Stimulated activated naive CD8-positive, alpha-beta T cell treated with anti-CD3 and anti-CD28 coated beads, Interleukin-15, Interleukin-2, amounts not matched to agents 100 ng/mL and 50 ng/mL, for 24 hours (primary cell): ENCODE measurements around the gene ZMIZ1.
"Not testable (repeated sequence)": the region's sequence is repeated elsewhere in the genome, so short reads cannot be mapped to it uniquely, and the experiment has no call there.

Experiments
- H3K27ac Mint-ChIP-seq: one replicate; pipeline ENCODE4 v1.8.0; 2021; ENCODE audit warnings: mild to moderate bottlenecking, mixed read lengths
- H3K27me3 Mint-ChIP-seq: one replicate; pipeline ENCODE4 v1.8.0; 2021; ENCODE audit warnings: mixed read lengths
- H3K36me3 Mint-ChIP-seq: one replicate; pipeline ENCODE4 v1.8.0; 2021; ENCODE audit warnings: low read depth, mixed read lengths
- H3K4me1 Mint-ChIP-seq: one replicate; pipeline ENCODE4 v1.8.0; 2021; ENCODE audit warnings: low read depth, mixed read lengths
- H3K4me3 Mint-ChIP-seq: one replicate; pipeline ENCODE4 v1.8.0; 2021; ENCODE audit warnings: mild to moderate bottlenecking, mixed read lengths
- H3K9me3 Mint-ChIP-seq: one replicate; pipeline ENCODE4 v1.8.0; 2021; ENCODE audit warnings: mixed read lengths

ZMIZ1 gene

GRCh38 chr10:79026806-79027146, 42.0 kb upstream of the ZMIZ1 start:
- peaks cover 36% of the 10 kb centered on the region for H3K4me1 Mint-ChIP-seq
- no peak overlapping the region for H3K4me3 Mint-ChIP-seq
- H3K36me3 Mint-ChIP-seq, result no peaks in the 10 kb centered on the region
- H3K27ac Mint-ChIP-seq, result no peak overlapping the region
- no peaks in the 10 kb centered on the region for H3K27me3 Mint-ChIP-seq
- H3K9me3 Mint-ChIP-seq, result no peaks in the 10 kb centered on the region

GRCh38 chr10:79027147-79028055, 41.4 kb upstream of the ZMIZ1 start:
- H3K4me1 Mint-ChIP-seq, result peaks cover 36% of the 10 kb centered on the region
- H3K9me3 Mint-ChIP-seq, result no peaks in the 10 kb centered on the region
- peak overlapping the region; percentile 19 for H3K27ac Mint-ChIP-seq
- H3K27me3 Mint-ChIP-seq, result no peaks in the 10 kb centered on the region
- no peaks in the 10 kb centered on the region for H3K36me3 Mint-ChIP-seq
- no peak overlapping the region for H3K4me3 Mint-ChIP-seq

GRCh38 chr10:79028056-79028430, 40.7 kb upstream of the ZMIZ1 start:
- no peak overlapping the region for H3K4me3 Mint-ChIP-seq

GRCh38 chr10:79028451-79029010, 40.2 kb upstream of the ZMIZ1 start:
- H3K9me3 Mint-ChIP-seq, result no peaks in the 10 kb centered on the region
- H3K4me1 Mint-ChIP-seq, result peaks cover 36% of the 10 kb centered on the region
- no peaks in the 10 kb centered on the region for H3K36me3 Mint-ChIP-seq
- no peaks in the 10 kb centered on the region for H3K27me3 Mint-ChIP-seq
- no peak overlapping the region for H3K4me3 Mint-ChIP-seq
- H3K27ac Mint-ChIP-seq, result no peak overlapping the region

More at GRCh38 chr10:79028056-79028430, 40.7 kb upstream of the ZMIZ1 start:
- H3K9me3 Mint-ChIP-seq, result no peaks in the 10 kb centered on the region
- H3K36me3 Mint-ChIP-seq, result no peaks in the 10 kb centered on the region
- no peaks in the 10 kb centered on the region for H3K27me3 Mint-ChIP-seq
- peaks cover 36% of the 10 kb centered on the region for H3K4me1 Mint-ChIP-seq
- peak overlapping the region; percentile 19 for H3K27ac Mint-ChIP-seq

GRCh38 chr10:79029478-79030390, 39.0 kb upstream of the ZMIZ1 start:
- Mint-ChIP-seq H3K9me3 (no peaks in the 10 kb centered on the region), H3K27ac (no peak overlapping the region), H3K36me3 (no peaks in the 10 kb centered on the region), H3K27me3 (no peaks in the 10 kb centered on the region), H3K4me3 (no peak overlapping the region), H3K4me1 (peaks cover 31% of the 10 kb centered on the region)

GRCh38 chr10:79030705-79031104, 38.1 kb upstream of the ZMIZ1 start:
- no peaks in the 10 kb centered on the region for H3K27me3 Mint-ChIP-seq

GRCh38 chr10:79031723-79032122, 37.0 kb upstream of the ZMIZ1 start:
- Mint-ChIP-seq H3K4me3 (no peak overlapping the region), H3K27me3 (no peaks in the 10 kb centered on the region), H3K4me1 (peaks cover 19% of the 10 kb centered on the region), H3K27ac (no peak overlapping the region), H3K9me3 (no peaks in the 10 kb centered on the region), H3K36me3 (no peaks in the 10 kb centered on the region)

More at GRCh38 chr10:79030705-79031104, 38.1 kb upstream of the ZMIZ1 start:
- Mint-ChIP-seq H3K9me3 (no peaks in the 10 kb centered on the region), H3K27ac (no peak overlapping the region), H3K36me3 (no peaks in the 10 kb centered on the region), H3K4me3 (no peak overlapping the region), H3K4me1 (peaks cover 26% of the 10 kb centered on the region)

- no peaks in the 10 kb centered on the region for H3K9me3 Mint-ChIP-seq
- no peak overlapping the region for H3K27ac Mint-ChIP-seq
- H3K27me3 Mint-ChIP-seq, result no peaks in the 10 kb centered on the region
- H3K36me3 Mint-ChIP-seq, result no peaks in the 10 kb centered on the region
- peaks cover 4% of the 10 kb centered on the region for H3K4me1 Mint-ChIP-seq
- H3K4me3 Mint-ChIP-seq, result no peak overlapping the region
These were observed 34.4 kb upstream of the ZMIZ1 start for GRCh38 chr10:79034271-79034876.

- not testable (repeated sequence) for H3K27ac Mint-ChIP-seq, H3K27me3 Mint-ChIP-seq, H3K36me3 Mint-ChIP-seq, H3K4me1 Mint-ChIP-seq, H3K9me3 Mint-ChIP-seq, H3K4me3 Mint-ChIP-seq
These were observed 32.4 kb upstream of the ZMIZ1 start for GRCh38 chr10:79036416-79036815.

GRCh38 chr10:79038104-79038840, 30.5 kb upstream of the ZMIZ1 start:
- no peaks in the 10 kb centered on the region for H3K36me3 Mint-ChIP-seq
- H3K27me3 Mint-ChIP-seq, result no peaks in the 10 kb centered on the region
- H3K4me1 Mint-ChIP-seq, result peaks cover 4% of the 10 kb centered on the region
- peak overlapping the region; percentile 32 for H3K27ac Mint-ChIP-seq
- no peak overlapping the region for H3K4me3 Mint-ChIP-seq
- no peaks in the 10 kb centered on the region for H3K9me3 Mint-ChIP-seq

- no peaks in the 10 kb centered on the region for H3K9me3 Mint-ChIP-seq
- no peaks in the 10 kb centered on the region for H3K27me3 Mint-ChIP-seq
- no peaks in the 10 kb centered on the region for H3K36me3 Mint-ChIP-seq
- H3K27ac Mint-ChIP-seq, result no peak overlapping the region
- H3K4me3 Mint-ChIP-seq, result no peak overlapping the region
- H3K4me1 Mint-ChIP-seq, result peaks cover 4% of the 10 kb centered on the region
These were observed 29.9 kb upstream of the ZMIZ1 start for GRCh38 chr10:79038841-79039201.

GRCh38 chr10:79042639-79043411, 25.9 kb upstream of the ZMIZ1 start:
- Mint-ChIP-seq H3K9me3 (no peaks in the 10 kb centered on the region), H3K4me3 (no peak overlapping the region), H3K4me1 (peaks cover 15% of the 10 kb centered on the region), H3K27ac (no peak overlapping the region), H3K36me3 (no peaks in the 10 kb centered on the region), H3K27me3 (no peaks in the 10 kb centered on the region)

GRCh38 chr10:79044036-79044632, 24.6 kb upstream of the ZMIZ1 start:
- H3K4me1 Mint-ChIP-seq, result peaks cover 27% of the 10 kb centered on the region
- H3K9me3 Mint-ChIP-seq, result no peaks in the 10 kb centered on the region
- no peaks in the 10 kb centered on the region for H3K27me3 Mint-ChIP-seq
- H3K27ac Mint-ChIP-seq, result no peak overlapping the region
- H3K36me3 Mint-ChIP-seq, result no peaks in the 10 kb centered on the region
- H3K4me3 Mint-ChIP-seq, result no peak overlapping the region
